ENCODE data around the gene PSPC1.

GRCh38 chr13:19759669-19760068 lies 23.1 kb downstream of the PSPC1 start:
- TF ChIP-seq CTCF (conservative IDR thresholded peaks at IDR 0.05 in 1 of 2, IDR thresholded peaks at IDR 0.05 in 1 of 2; ENCODE audit: extremely low read depth in 1 of 2, insufficient read depth in 1 of 2, low read depth in 1 of 2, low read length in 2 of 2): no peak
- TF ChIP-seq EZH2 (IDR thresholded peaks at IDR 0.05; ENCODE audit: borderline replicate concordance, low read length): no peak

Measured in mammary epithelial cell (primary cell).